ENCODE data around the gene MAGI2. TPM values are rescaled to one million over a fixed set of nuclear protein-coding genes. Genes with fewer than 3 reads are reported as not detected.

The MAGI2 gene
- total and polyA plus RNA-seq, 2 of the 13 experiments (the other 11 are each of a cell fraction or from before 2014, with no cell fraction given), result 1.5 to 3.8 TPM

- CTCF ChIA-PET (ENCODE audit: low intra/inter-chr PET ratio, low total read pairs), result no interaction called here
- no peak overlapping the region for H3K9ac ChIP-seq (ENCODE audit: insufficient read depth, low read depth, low read length)
- DNase-seq (ENCODE audit: low spot score) (no peak), FAIRE-seq (no peak), ATAC-seq (no peak)
- H3K4me1 ChIP-seq (ENCODE audit: insufficient read depth, low read length), result peaks cover 22% of the 10 kb centered on the region
- H3K36me3 ChIP-seq (replicated peaks in 1 of 2; ENCODE audit: control insufficient read depth in 1 of 2, insufficient read depth in 2 of 2, low read length in 2 of 2), result no peaks in the 10 kb centered on the region
- POLR2A ChIA-PET, result interaction anchor here (1.1 kb wide), 1 partner anchor 42 kb away, joined by 3 read pairs; no protein-coding TSS in a partner anchor
- H3K79me2 ChIP-seq (ENCODE audit: insufficient read depth, low read length), result no peaks in the 10 kb centered on the region
- H3K9me3 ChIP-seq (ENCODE audit: low read length), result no peaks in the 10 kb centered on the region
- no peak overlapping the region for H3K27ac ChIP-seq (ENCODE audit: extremely low read length, insufficient read depth, low read length)
- no peaks in the 10 kb centered on the region for H4K20me1 ChIP-seq (ENCODE audit: insufficient read depth, low read length)
- TF ChIP-seq ZNF629 (CRISPR knock-in tag; conservative IDR thresholded peaks at IDR 0.05) (no peak), REL (CRISPR knock-in tag; conservative IDR thresholded peaks at IDR 0.05) (no peak), ZFP90 (CRISPR knock-in tag; IDR thresholded peaks at IDR 0.05; ENCODE audit: borderline replicate concordance) (no peak), PPARG (CRISPR knock-in tag; conservative IDR thresholded peaks at IDR 0.05) (no peak)
- no peak overlapping the region for H3K4me2 ChIP-seq (ENCODE audit: low read depth, low read length)
- no peaks in the 10 kb centered on the region for H3K27me3 ChIP-seq (ENCODE audit: control insufficient read depth in 1 of 2, insufficient read depth in 2 of 2, low read length in 2 of 2)
- H3K4me3 ChIP-seq (replicated peaks in 1 of 3; ENCODE audit: insufficient read depth in 1 of 3, low read depth in 2 of 3, low read length in 3 of 3), result no peak overlapping the region
- intact Hi-C loops (cut with micrococcal nuclease; ENCODE audit: unreplicated experiment), result no loop called here
- H2AFZ ChIP-seq (ENCODE audit: low read length), result no peak overlapping the region
- in situ Hi-C loops (cut with HindIII; ENCODE audit: extremely low pct_ligation_motif_present, low pct_unique_long_range_greater_than_20kb), result no loop called here
- no TSS peak for BruUV-seq (replicated peaks)
Observed at GRCh38 chr7:79410345-79410744, 43.1 kb downstream of the MAGI2 start.

GRCh38 chr7:79407351-79407750, 46.1 kb downstream of the MAGI2 start:
- no peak for FAIRE-seq
- Histone ChIP-seq H3K9ac (ENCODE audit: insufficient read depth, low read depth, low read length) (no peak overlapping the region), H3K4me2 (ENCODE audit: low read depth, low read length) (no peak overlapping the region), H3K9me3 (ENCODE audit: low read length) (no peaks in the 10 kb centered on the region), H3K27me3 (ENCODE audit: control insufficient read depth in 1 of 2, insufficient read depth in 2 of 2, low read length in 2 of 2) (no peaks in the 10 kb centered on the region), H2AFZ (ENCODE audit: low read length) (no peak overlapping the region), H3K36me3 (replicated peaks in 1 of 2; ENCODE audit: control insufficient read depth in 1 of 2, insufficient read depth in 2 of 2, low read length in 2 of 2) (no peaks in the 10 kb centered on the region), H3K79me2 (ENCODE audit: insufficient read depth, low read length) (no peaks in the 10 kb centered on the region), H3K4me3 (replicated peaks in 1 of 3; ENCODE audit: insufficient read depth in 1 of 3, low read depth in 2 of 3, low read length in 3 of 3) (no peak overlapping the region), H3K27ac (ENCODE audit: extremely low read length, insufficient read depth, low read length) (no peak overlapping the region), H4K20me1 (ENCODE audit: insufficient read depth, low read length) (no peaks in the 10 kb centered on the region), H3K4me1 (ENCODE audit: insufficient read depth, low read length) (peaks cover 35% of the 10 kb centered on the region)
- intact Hi-C loops (cut with micrococcal nuclease; ENCODE audit: unreplicated experiment), result loop anchor here (2.0 kb wide), 1 partner anchor 43 kb away; no protein-coding TSS in a partner anchor
- no peak for ATAC-seq
- ChIA-PET CTCF (ENCODE audit: low intra/inter-chr PET ratio, low total read pairs) (no interaction called here), POLR2A (no interaction called here)
- in situ Hi-C loops (cut with HindIII; ENCODE audit: extremely low pct_ligation_motif_present, low pct_unique_long_range_greater_than_20kb), result loop anchor here (5.0 kb wide), 1 partner anchor 45 kb away; the partner anchor contains the start of gene MAGI2
- 69% methylated on average over 2 of the region's 2 CpGs for WGBS (ENCODE audit: low lambda C conversion rate)
- no peak for DNase-seq (ENCODE audit: low spot score)
- BruUV-seq (replicated peaks), result no TSS peak
- TF ChIP-seq ZNF609 (CRISPR knock-in tag; IDR thresholded peaks at IDR 0.05; ENCODE audit: borderline replicate concordance) (no peak), ZNF230 (CRISPR knock-in tag; IDR thresholded peaks at IDR 0.05) (no peak), SKIL (CRISPR knock-in tag; IDR thresholded peaks at IDR 0.05; ENCODE audit: borderline replicate concordance) (no peak), DBP (CRISPR knock-in tag; IDR thresholded peaks at IDR 0.05; ENCODE audit: not compliant biosample characterization) (no peak), KDM5A (IDR thresholded peaks at IDR 0.05; ENCODE audit: borderline replicate concordance, low read length) (no peak), RARA (CRISPR knock-in tag; IDR thresholded peaks at IDR 0.05) (no peak)
